Retinal pigment epithelial cell (primary cell): ENCODE measurements around the gene GRID1.

Source experiments
- DNase-seq: peaks from one replicate; pipeline ENCODE4 v3.0.0-alpha.2; 2010; ENCODE audit warnings: low read depth
- H3K4me3 ChIP-seq: 2 replicates; pipeline ENCODE4 v1.5.1; 2011; ENCODE audit warnings: mild to moderate bottlenecking, low read length, control low read depth, moderate library complexity
- CTCF ChIP-seq: conservative IDR thresholded peaks from 2 replicates; pipeline ENCODE4 v1.5.1; 2011; ENCODE audit warnings: low read depth, low read length, control low read depth, inconsistent platforms

GRID1 gene

GRCh38 chr10:86261470-86261869 is 105.1 kb downstream of the GRID1 start:
- DNase-seq = no peak
- TF ChIP-seq CTCF = no peak
- no peak overlapping the region for H3K4me3 ChIP-seq

- TF ChIP-seq CTCF = no peak
- DNase-seq = no peak
- no peak overlapping the region for H3K4me3 ChIP-seq
Measured at GRCh38 chr10:86260564-86260963, 106.0 kb downstream of the GRID1 start.

GRCh38 chr10:86259901-86260562 is 106.6 kb downstream of the GRID1 start:
- no peak for TF ChIP-seq CTCF
- H3K4me3 ChIP-seq = no peak overlapping the region

GRCh38 chr10:86258941-86259340 is 107.7 kb downstream of the GRID1 start:
- no peak for DNase-seq
- no peak overlapping the region for H3K4me3 ChIP-seq
- no peak for TF ChIP-seq CTCF

More at GRCh38 chr10:86259901-86260562, 106.6 kb downstream of the GRID1 start:
- DNase-seq = no peak

- DNase-seq = no peak
- no peak for TF ChIP-seq CTCF
- no peak overlapping the region for H3K4me3 ChIP-seq
Measured at GRCh38 chr10:86258499-86258898, 108.1 kb downstream of the GRID1 start.

GRCh38 chr10:86257683-86258082 is 108.9 kb downstream of the GRID1 start:
- no peak for DNase-seq
- H3K4me3 ChIP-seq = no peak overlapping the region
- no peak for TF ChIP-seq CTCF

- no peak for DNase-seq
- no peak for TF ChIP-seq CTCF
- no peak overlapping the region for H3K4me3 ChIP-seq
Measured at GRCh38 chr10:86256690-86257315, 109.8 kb downstream of the GRID1 start.
